OCI-LY7 (cell line): ENCODE data around the gene DNAH6. TPM values are rescaled to one million over a fixed set of nuclear protein-coding genes. Genes with fewer than 3 reads are reported as not detected.

Experiments
- BruUV-seq: library from RNA; stranded (reverse); fragments of 400-500 nt; replicated peaks from 2 replicates; lab custom pipeline; 2021; lab: Mats Ljungman, UMichigan
- CTCF ChIA-PET: fragments of 300-600 bp; sonication (Branson Sonifier 250); formaldehyde crosslinking; loops from one replicate; lab custom pipeline; 2022; ENCODE audit warnings: antibody characterized with exemption; ENCODE audit not compliant: unreplicated experiment; lab: Charles Lee
- POLR2A ChIA-PET: fragments of 300-600 bp; sonication (Branson Sonifier 250); formaldehyde crosslinking; loops from one replicate; lab custom pipeline; 2022; ENCODE audit warnings: antibody characterized with exemption; lab: Charles Lee
- DNase-seq: peaks from one replicate; pipeline ENCODE4 v3.0.0-alpha.2; 2015; ENCODE audit warnings: low spot score
- H2AFZ ChIP-seq: fragments of 200-600 bp; sonication (generic), shearing (Covaris generic); 2 replicates; pipeline ENCODE4 v1.6.1; 2014; ENCODE audit warnings: mild to moderate bottlenecking, antibody characterized with exemption, low read length, moderate library complexity
- H3K27ac ChIP-seq: fragments of 200-600 bp; sonication (generic); 2 replicates; pipeline ENCODE4 v1.5.1; 2014; ENCODE audit warnings: mixed run types, low read depth, mild to moderate bottlenecking, moderate library complexity, low read length, inconsistent platforms; ENCODE audit not compliant: poor library complexity, severe bottlenecking
- H3K36me3 ChIP-seq: fragments of 200-600 bp; sonication (generic); 2 replicates; pipeline ENCODE4 v1.6.1; 2014; ENCODE audit warnings: mild to moderate bottlenecking, antibody characterized with exemption, low read length, moderate library complexity, mixed read lengths; ENCODE audit not compliant: insufficient read depth
- H3K4me1 ChIP-seq: fragments of 200-600 bp; sonication (generic); 2 replicates; pipeline ENCODE4 v1.5.1; 2014; ENCODE audit warnings: mild to moderate bottlenecking, low read length; ENCODE audit not compliant: insufficient read depth, poor library complexity, severe bottlenecking
- H3K4me2 ChIP-seq: fragments of 200-600 bp; sonication (generic); 2 replicates; pipeline ENCODE4 v1.6.1; 2014; ENCODE audit warnings: mild to moderate bottlenecking, low read length
- H3K4me3 ChIP-seq: fragments of 200-600 bp; sonication (generic); 2 replicates; pipeline ENCODE4 v1.5.1; 2014; ENCODE audit warnings: mild to moderate bottlenecking, low read depth, low read length; ENCODE audit not compliant: poor library complexity, severe bottlenecking
- H3K79me2 ChIP-seq: fragments of 200-600 bp; sonication (generic); 2 replicates; pipeline ENCODE4 v1.6.1; 2016; ENCODE audit warnings: low read depth, mild to moderate bottlenecking, low read length, moderate library complexity, mixed read lengths; ENCODE audit not compliant: insufficient read depth
- H3K9me2 ChIP-seq: fragments of 200-600 bp; sonication (generic); 2 replicates; pipeline ENCODE4 v1.6.1; 2016; ENCODE audit warnings: mild to moderate bottlenecking, low read length, mixed read lengths; ENCODE audit not compliant: insufficient read depth
- H3K9me3 ChIP-seq: fragments of 200-600 bp; sonication (generic); 2 replicates; pipeline ENCODE4 v1.6.1; 2014; ENCODE audit warnings: mild to moderate bottlenecking, mixed run types, low read length, mixed read lengths
- H4K20me1 ChIP-seq: fragments of 200-600 bp; sonication (generic); 2 replicates; pipeline ENCODE4 v1.6.1; 2014; ENCODE audit warnings: mild to moderate bottlenecking, antibody characterized with exemption, low read length, moderate library complexity, mixed read lengths; ENCODE audit not compliant: insufficient read depth
- CTCF ChIP-seq: fragments of 200-600 bp; sonication (generic); conservative IDR thresholded peaks from 2 replicates; pipeline ENCODE4 v1.5.1; 2014; ENCODE audit warnings: mild to moderate bottlenecking, antibody characterized with exemption, low read length, moderate library complexity, mixed read lengths
- EZH2phosphoT487 ChIP-seq: fragments of 200-600 bp; sonication (generic); IDR thresholded peaks from 2 replicates; pipeline ENCODE4 v1.6.1; 2018; ENCODE audit warnings: low read depth, borderline replicate concordance, mild to moderate bottlenecking, mixed run types, antibody characterized with exemption, low read length, moderate library complexity, mixed read lengths
- intact Hi-C: fragments of 100-400 bp; cut with micrococcal nuclease; formaldehyde crosslinking; loops from one replicate; pipeline ENCODE4 v1.10.0; 2022; ENCODE audit not compliant: unreplicated experiment
- total RNA-seq, 2 experiments: library from RNA; depleted of rRNA in 1 of 2; stranded (reverse); fragments of >200 nt in 1 of 2; shearing (Covaris generic) in 1 of 2; gene quantifications; 2 replicates each; pipeline ENCODE4 v1.2.3, GENCODE V29; 2014 to 2022

DNAH6 gene
- total RNA-seq, 2 experiments from 2014 or later, result 0.63 to 1.6 TPM

GRCh38 chr2:84832772-84833461 is 316.6 kb downstream of the DNAH6 start:
- Histone ChIP-seq H3K27ac (no peak overlapping the region), H3K4me1 (peaks cover 15% of the 10 kb centered on the region), H3K4me2 (peak overlapping the region; percentile 62), H3K79me2 (no peaks in the 10 kb centered on the region), H3K4me3 (no peak overlapping the region), H3K36me3 (no peaks in the 10 kb centered on the region), H2AFZ (peak overlapping the region; percentile 69), H4K20me1 (no peaks in the 10 kb centered on the region), H3K9me3 (peaks cover 4% of the 10 kb centered on the region; the same call in 1 of the 2 replicates), H3K9me2 (no peaks in the 10 kb centered on the region)
- BruUV-seq, result no TSS peak
- CTCF ChIA-PET, result no interaction called here
- TF ChIP-seq CTCF (no peak), EZH2phosphoT487 (no peak)
- POLR2A ChIA-PET, result interaction anchor here (0.6 to 2.3 kb wide), 7 partner anchors 8 to 447 kb away, joined by 3 to 10 read pairs (median 4); no protein-coding TSS in a partner anchor
- DNase-seq, result peak; percentile 43
- intact Hi-C loops, result no loop called here

GRCh38 chr2:84833481-84834150 is 317.3 kb downstream of the DNAH6 start:
- no peak for DNase-seq
- Histone ChIP-seq H2AFZ (peak overlapping the region; percentile 69), H3K27ac (no peak overlapping the region), H3K4me1 (peaks cover 11% of the 10 kb centered on the region), H3K36me3 (no peaks in the 10 kb centered on the region), H3K4me2 (peak overlapping the region; percentile 62), H3K9me3 (peaks cover 4% of the 10 kb centered on the region; the same call in 1 of the 2 replicates), H3K4me3 (no peak overlapping the region), H4K20me1 (no peaks in the 10 kb centered on the region), H3K79me2 (no peaks in the 10 kb centered on the region), H3K9me2 (no peaks in the 10 kb centered on the region)
- ChIA-PET CTCF (no interaction called here), POLR2A (interaction anchor here (0.6 to 2.3 kb wide), 5 partner anchors 9 to 448 kb away, joined by 3 to 10 read pairs (median 4); no protein-coding TSS in a partner anchor)
- no TSS peak for BruUV-seq
- intact Hi-C loops, result no loop called here
- TF ChIP-seq CTCF (no peak), EZH2phosphoT487 (no peak)

GRCh38 chr2:84836215-84836614 is 319.9 kb downstream of the DNAH6 start:
- ChIA-PET CTCF (no interaction called here), POLR2A (no interaction called here)
- no peaks in the 10 kb centered on the region for H4K20me1 ChIP-seq
- no peak for DNase-seq
- no peak overlapping the region for H3K4me2 ChIP-seq
- H3K27ac ChIP-seq, result no peak overlapping the region
- intact Hi-C loops, result no loop called here
- H3K36me3 ChIP-seq, result no peaks in the 10 kb centered on the region
- TF ChIP-seq EZH2phosphoT487 (no peak), CTCF (no peak)
- H2AFZ ChIP-seq, result no peak overlapping the region
- no peaks in the 10 kb centered on the region for H3K9me2 ChIP-seq
- no peak overlapping the region for H3K4me3 ChIP-seq
- no peaks in the 10 kb centered on the region for H3K79me2 ChIP-seq
- peaks cover 4% of the 10 kb centered on the region; the same call in 1 of the 2 replicates for H3K9me3 ChIP-seq
- peaks cover 11% of the 10 kb centered on the region for H3K4me1 ChIP-seq
- BruUV-seq, result no TSS peak
